B cell (primary cell): ENCODE measurements around the gene NKX1-1. TPM values are rescaled to one million over a fixed set of nuclear protein-coding genes. Genes with fewer than 3 reads are reported as not detected.

Experiments used
- ATAC-seq: fragments of 200-7000 bp; cut with Tn5 transposase; one replicate; pipeline ENCODE4 v1.10.0; 2021; ENCODE audit warnings: low read depth, mild to moderate bottlenecking, moderate number of reproducible peaks, moderate library complexity
- CTCF ChIA-PET: fragments of 350-600 bp; sonication (Branson Sonifier 250); formaldehyde crosslinking; loops from one replicate; lab custom pipeline; 2021; ENCODE audit warnings: antibody characterized with exemption, inconsistent platforms; lab: Charles Lee
- POLR2A ChIA-PET: fragments of 350-600 bp; sonication (Branson Sonifier 250); formaldehyde crosslinking; loops from one replicate; lab custom pipeline; 2021; ENCODE audit warnings: antibody characterized with exemption; lab: Charles Lee
- DNase-seq: peaks from one replicate; pipeline ENCODE4 v3.0.0; 2013
- H2AFZ ChIP-seq: 2 replicates; pipeline ENCODE4 v1.6.1; 2012; ENCODE audit warnings: mild to moderate bottlenecking, low read depth, low read length; ENCODE audit not compliant: insufficient read depth, poor library complexity, severe bottlenecking
- H3K27ac ChIP-seq, 2 donors: 1 replicate in 1 of 2; 2 replicates in 1 of 2; pipeline ENCODE4 v1.5.1; 2012 to 2013; ENCODE audit warnings: low read length in 2 of 2, mild to moderate bottlenecking in 2 of 2, moderate library complexity in 1 of 2
- H3K27me3 ChIP-seq, 4 experiments: fragments of 200-600 bp in 1 of 4; sonication (generic) in 1 of 4; replicated peaks in 1 of 4; 1 replicate in 2 of 4; 2 replicates in 2 of 4; pipeline versions ENCODE4 v1.6.1 to v1.7.0; 2013 to 2016; ENCODE audit warnings: low read length in 3 of 4, mild to moderate bottlenecking in 2 of 4, mixed read lengths in 1 of 4, moderate library complexity in 1 of 4; ENCODE audit not compliant: insufficient read depth in 4 of 4, control insufficient read depth in 3 of 4; ENCODE audit errors: control extremely low read depth in 1 of 4
- H3K36me3 ChIP-seq, 2 experiments: replicated peaks in 1 of 2; 1 replicate in 1 of 2; 2 replicates in 1 of 2; pipeline versions ENCODE4 v1.6.1 to v1.7.1; 2013; ENCODE audit warnings: low read length in 1 of 2; ENCODE audit not compliant: insufficient read depth in 2 of 2, control insufficient read depth in 1 of 2; ENCODE audit errors: control extremely low read depth in 1 of 2, extremely low read depth in 1 of 2
- H3K4me1 ChIP-seq, 2 donors: fragments of 200-600 bp in 1 of 2; sonication (generic) in 1 of 2; 1 replicate in 1 of 2; 2 replicates in 1 of 2; pipeline versions ENCODE4 v1.5.1 to v1.6.1; 2013 to 2017; ENCODE audit warnings: low read length in 2 of 2; ENCODE audit not compliant: control insufficient read depth in 2 of 2, insufficient read depth in 2 of 2
- H3K4me2 ChIP-seq: replicated peaks from 2 replicates; pipeline ENCODE3; 2012; ENCODE audit warnings: mild to moderate bottlenecking, low read depth, low read length; ENCODE audit not compliant: poor library complexity, severe bottlenecking
- H3K4me3 ChIP-seq, 5 experiments: fragments of 200-600 bp in 1 of 5; sonication (generic) in 1 of 5; 1 replicate in 3 of 5; 2 replicates in 2 of 5; pipeline versions ENCODE4 v1.5.1 to v1.7.0; 2011 to 2016; ENCODE audit warnings: low read length in 4 of 5, mild to moderate bottlenecking in 4 of 5, low read depth in 2 of 5, control low read depth in 1 of 5, moderate library complexity in 1 of 5; ENCODE audit not compliant: insufficient read depth in 1 of 5; ENCODE audit errors: control extremely low read depth in 1 of 5, extremely low read depth in 1 of 5
- H3K79me2 ChIP-seq: fragments of 200-600 bp; sonication (generic); one replicate; pipeline ENCODE4 v1.6.0; 2016; ENCODE audit warnings: low read length; ENCODE audit not compliant: control insufficient read depth, insufficient read depth
- H3K9ac ChIP-seq: fragments of 200-600 bp; sonication (generic); 2 replicates; pipeline ENCODE4 v1.6.1; 2017; ENCODE audit warnings: mild to moderate bottlenecking, low read length, moderate library complexity
- H3K9me3 ChIP-seq, 3 donors: one replicate each; pipeline versions ENCODE4 v1.6.1 to v1.7.1; 2013; ENCODE audit warnings: low read length in 2 of 3; ENCODE audit not compliant: control insufficient read depth in 2 of 3, insufficient read depth in 1 of 3; ENCODE audit errors: control extremely low read depth in 1 of 3
- H4K20me1 ChIP-seq: 2 replicates; pipeline ENCODE4 v1.6.0; 2012; ENCODE audit warnings: mild to moderate bottlenecking, low read length; ENCODE audit not compliant: insufficient read depth, control insufficient read depth, poor library complexity, severe bottlenecking
- H3K27ac Mint-ChIP-seq: one replicate; pipeline ENCODE4 v1.8.0; 2021; ENCODE audit warnings: mixed read lengths
- H3K27me3 Mint-ChIP-seq: one replicate; pipeline ENCODE4 v1.8.0; 2021; ENCODE audit warnings: mixed read lengths
- H3K4me1 Mint-ChIP-seq: one replicate; pipeline ENCODE4 v1.8.0; 2021; ENCODE audit warnings: mixed read lengths
- H3K4me3 Mint-ChIP-seq: one replicate; pipeline ENCODE4 v1.8.0; 2021; ENCODE audit warnings: mixed read lengths
- H3K9me3 Mint-ChIP-seq: one replicate; pipeline ENCODE4 v1.8.0; 2022; ENCODE audit warnings: mixed read lengths; ENCODE audit not compliant: insufficient read depth
- CTCF ChIP-seq: fragments of 200-600 bp; IDR thresholded peaks from one replicate; pipeline ENCODE4 v1.8.0; 2022; ENCODE audit warnings: antibody characterized with exemption, mild to moderate bottlenecking
- EZH2 ChIP-seq: IDR thresholded peaks from 2 replicates; pipeline ENCODE4 v1.6.1; 2012; ENCODE audit warnings: borderline replicate concordance, low read depth, mild to moderate bottlenecking, moderate library complexity, low read length; ENCODE audit not compliant: insufficient read depth, poor library complexity, severe bottlenecking
- WGBS: methylation state at CpG from one replicate; pipeline ENCODE4 v1.1.5; 2013; ENCODE audit warnings: missing lambda C conversion rate; ENCODE audit not compliant: insufficient coverage; 5-methylcytosine and 5-hydroxymethylcytosine counted together
- intact Hi-C: fragments of 100-400 bp; cut with micrococcal nuclease; formaldehyde crosslinking; loops from one replicate; pipeline ENCODE4 v1.10.0; 2022
- polyA plus RNA-seq: library from polyadenylated mRNA; depleted of rRNA; stranded (reverse); fragments of >200 nt; gene quantifications from 2 replicates; pipeline ENCODE4 v1.2.3, GENCODE V29; 2012
- total RNA-seq, 2 donors: library from RNA; stranded (reverse); fragments of 120-200 nt in 1 of 2; gene quantifications; 1 replicate in 1 of 2; 2 replicates in 1 of 2; pipeline versions ENCODE4 v1.2.3 to v1.2.4, GENCODE V29; 2013 to 2022

The NKX1-1 gene
- total and polyA plus RNA-seq, 2 donors (not counting 1 experiment from before 2014, with no cell fraction given) = not detected

- H3K9me3 Mint-ChIP-seq = no peaks in the 10 kb centered on the region
- ChIA-PET CTCF (interaction anchor here (1.2 to 7.7 kb wide), 6 partner anchors 8 to 612 kb away, joined by 3 to 102 read pairs (median 8); partner anchors contain the start of gene UVSSA), POLR2A (no interaction called here)
- TF ChIP-seq EZH2 = no peak
- TF ChIP-seq CTCF = no peak
- Histone ChIP-seq H3K27me3 (no peaks in the 10 kb centered on the region), H3K27ac (no peak overlapping the region), H3K79me2 (no peaks in the 10 kb centered on the region), H3K9ac (no peak overlapping the region), H4K20me1 (peaks cover 9% of the 10 kb centered on the region), H3K36me3 (peaks cover 0 to 35% of the 10 kb centered on the region in 2 experiments), H3K4me2 (no peak overlapping the region), H3K4me3 (no peak overlapping the region), H3K9me3 (peaks cover 0 to 3% (median 0%) of the 10 kb centered on the region in 3 donors), H2AFZ (no peak overlapping the region), H3K4me1 (peaks cover 3 to 7% of the 10 kb centered on the region in 2 donors)
- DNase-seq (no peak), ATAC-seq (no peak)
- H3K4me1 Mint-ChIP-seq = peaks cover 9% of the 10 kb centered on the region
- WGBS = 90% methylated on average over 18 of the region's 18 CpGs
- intact Hi-C loops = loop anchor here (5.0 kb wide), 2 partner anchors 433 to 1113 kb away; no protein-coding TSS in a partner anchor
- no peak overlapping the region for H3K4me3 Mint-ChIP-seq
- no peak overlapping the region for H3K27ac Mint-ChIP-seq
- no peaks in the 10 kb centered on the region for H3K27me3 Mint-ChIP-seq
Observed at GRCh38 chr4:1354983-1355275, 51.3 kb downstream of the NKX1-1 start.

GRCh38 chr4:1354136-1354982, 51.9 kb downstream of the NKX1-1 start:
- H3K79me2 ChIP-seq = peaks cover 4% of the 10 kb centered on the region
- no peak for DNase-seq
- intact Hi-C loops = loop anchor here (5.0 kb wide), 2 partner anchors 432 to 1112 kb away; no protein-coding TSS in a partner anchor
- no peak overlapping the region for H3K27ac Mint-ChIP-seq
- WGBS = 91% methylated on average over 31 of the region's 36 CpGs
- no peak overlapping the region for H2AFZ ChIP-seq
- no peak for TF ChIP-seq CTCF
- H3K4me2 ChIP-seq = no peak overlapping the region
- peaks cover 0 to 33% of the 10 kb centered on the region in 2 experiments for H3K36me3 ChIP-seq
- H4K20me1 ChIP-seq = peaks cover 9% of the 10 kb centered on the region
- H3K9me3 ChIP-seq = peaks cover 0 to 3% (median 0%) of the 10 kb centered on the region in 3 donors
- no peak overlapping the region for H3K4me3 ChIP-seq
- no peak for ATAC-seq
- peaks cover 9% of the 10 kb centered on the region for H3K4me1 Mint-ChIP-seq
- no peaks in the 10 kb centered on the region for H3K27me3 ChIP-seq
- no peak overlapping the region for H3K27ac ChIP-seq
- POLR2A ChIA-PET = no interaction called here
- no peaks in the 10 kb centered on the region for H3K9me3 Mint-ChIP-seq
- H3K9ac ChIP-seq = no peak overlapping the region
- H3K27me3 Mint-ChIP-seq = no peaks in the 10 kb centered on the region
- peaks cover 3 to 7% of the 10 kb centered on the region in 2 donors for H3K4me1 ChIP-seq
- H3K4me3 Mint-ChIP-seq = no peak overlapping the region
- CTCF ChIA-PET = interaction anchor here (1.2 to 7.7 kb wide), 5 partner anchors 11 to 612 kb away, joined by 3 to 102 read pairs (median 9); no protein-coding TSS in a partner anchor
